ENCODE data around the gene MYOG.

The MYOG gene

DNA sequence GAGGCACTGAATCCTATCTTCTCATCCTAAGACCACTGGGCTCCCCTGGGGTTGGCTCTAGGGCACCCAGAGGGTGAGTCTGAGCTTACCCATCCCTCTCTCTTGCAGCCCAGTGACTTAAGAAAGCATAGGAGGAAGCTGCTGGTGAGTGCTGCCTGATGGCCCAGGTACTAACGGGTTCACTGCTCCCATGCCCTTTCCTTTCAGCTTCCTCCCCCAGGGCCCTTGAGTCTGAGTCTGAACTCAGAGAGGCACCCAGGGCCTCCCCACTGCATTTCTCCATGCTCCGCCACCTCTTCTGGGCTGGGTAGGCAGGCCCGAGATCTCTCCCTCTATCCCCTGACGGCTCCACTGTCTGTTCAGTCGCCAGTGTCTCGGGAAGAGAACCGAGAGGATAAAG lies 29.8 kb downstream of the MYOG start:
- TF ChIP-seq, protein P1, sequence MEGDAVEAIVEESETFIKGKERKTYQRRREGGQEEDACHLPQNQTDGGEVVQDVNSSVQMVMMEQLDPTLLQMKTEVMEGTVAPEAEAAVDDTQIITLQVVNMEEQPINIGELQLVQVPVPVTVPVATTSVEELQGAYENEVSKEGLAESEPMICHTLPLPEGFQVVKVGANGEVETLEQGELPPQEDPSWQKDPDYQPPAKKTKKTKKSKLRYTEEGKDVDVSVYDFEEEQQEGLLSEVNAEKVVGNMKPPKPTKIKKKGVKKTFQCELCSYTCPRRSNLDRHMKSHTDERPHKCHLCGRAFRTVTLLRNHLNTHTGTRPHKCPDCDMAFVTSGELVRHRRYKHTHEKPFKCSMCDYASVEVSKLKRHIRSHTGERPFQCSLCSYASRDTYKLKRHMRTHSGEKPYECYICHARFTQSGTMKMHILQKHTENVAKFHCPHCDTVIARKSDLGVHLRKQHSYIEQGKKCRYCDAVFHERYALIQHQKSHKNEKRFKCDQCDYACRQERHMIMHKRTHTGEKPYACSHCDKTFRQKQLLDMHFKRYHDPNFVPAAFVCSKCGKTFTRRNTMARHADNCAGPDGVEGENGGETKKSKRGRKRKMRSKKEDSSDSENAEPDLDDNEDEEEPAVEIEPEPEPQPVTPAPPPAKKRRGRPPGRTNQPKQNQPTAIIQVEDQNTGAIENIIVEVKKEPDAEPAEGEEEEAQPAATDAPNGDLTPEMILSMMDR (IDR thresholded peaks at IDR 0.05): no peak
- Histone ChIP-seq H3K27me3 (peaks cover 5% of the 10 kb centered on the region), H3K36me3 (no peaks in the 10 kb centered on the region), H3K4me3 (ENCODE audit: low read depth in 1 of 2, low read length in 1 of 2) (no peak overlapping the region), H3K4me1 (ENCODE audit: control insufficient read depth in 1 of 2, insufficient read depth in 1 of 2, low read depth in 1 of 2, low read length in 1 of 2) (peaks cover 43 to 45% of the 10 kb centered on the region in 2 experiments), H3K9me3 (no peaks in the 10 kb centered on the region), H3K27ac (no peak overlapping the region)

DNA sequence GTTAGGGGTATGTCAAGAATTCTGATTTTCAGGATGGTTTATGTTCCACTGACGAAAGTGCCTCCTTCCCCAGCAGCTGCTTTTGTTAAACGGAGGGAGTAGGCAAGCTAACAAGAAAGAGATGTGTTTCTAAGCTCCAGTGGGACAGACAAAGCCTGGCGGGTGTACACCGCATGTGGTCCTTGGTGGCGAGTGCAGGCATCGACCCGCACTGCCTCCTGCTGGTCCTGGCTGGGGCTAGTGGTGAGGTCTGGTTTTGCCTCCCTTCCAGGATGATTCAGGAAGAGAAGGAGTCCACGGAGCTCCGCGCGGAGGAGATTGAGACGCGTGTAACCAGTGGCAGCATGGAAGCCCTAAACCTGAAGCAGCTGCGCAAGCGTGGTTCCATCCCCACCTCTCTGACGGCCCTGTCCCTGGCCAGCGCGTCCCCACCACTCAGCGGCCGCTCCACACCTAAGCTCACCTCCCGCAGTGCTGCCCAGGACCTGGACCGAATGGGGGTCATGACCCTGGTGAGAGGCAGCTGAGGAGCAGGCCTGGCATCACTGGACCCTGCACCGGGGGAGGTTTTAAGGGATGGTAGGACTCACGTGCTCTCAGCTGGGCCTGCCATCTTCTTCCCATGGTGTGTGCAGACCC lies 30.5 kb downstream of the MYOG start:
- no peaks in the 10 kb centered on the region for H3K36me3 ChIP-seq
- TF ChIP-seq, protein P1 (IDR thresholded peaks at IDR 0.05): no peak
- no peak overlapping the region for H3K4me3 ChIP-seq (ENCODE audit: low read depth in 1 of 2, low read length in 1 of 2)

DNA sequence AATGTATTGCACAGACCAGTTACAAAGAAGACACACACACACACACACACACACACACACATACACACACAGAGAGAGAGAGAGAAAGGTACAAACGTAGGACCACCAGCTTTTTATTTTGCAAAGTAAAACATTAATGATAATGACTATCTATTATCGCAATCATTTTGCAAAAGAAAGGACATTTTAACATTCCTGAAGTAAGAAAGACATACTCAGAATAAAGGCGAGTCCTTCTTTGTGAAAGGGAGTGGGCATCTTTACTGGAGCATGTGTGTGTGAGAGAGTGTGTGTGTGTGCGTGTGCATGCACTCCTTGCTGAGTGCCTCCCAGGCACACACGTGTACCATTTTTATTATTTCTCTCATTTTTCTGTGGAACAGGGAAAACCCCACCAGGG lies 31.2 kb downstream of the MYOG start:
- no peak overlapping the region for H3K4me3 ChIP-seq (ENCODE audit: low read depth in 1 of 2, low read length in 1 of 2)
- no peaks in the 10 kb centered on the region for H3K9me3 ChIP-seq

More for the DNA sequence above, 30.5 kb downstream of the MYOG start:
- no peaks in the 10 kb centered on the region for H3K9me3 ChIP-seq
- H3K27me3 ChIP-seq: peaks cover 5% of the 10 kb centered on the region
- H3K27ac ChIP-seq: no peak overlapping the region
- H3K4me1 ChIP-seq (ENCODE audit: control insufficient read depth in 1 of 2, insufficient read depth in 1 of 2, low read depth in 1 of 2, low read length in 1 of 2): peaks cover 36 to 38% of the 10 kb centered on the region in 2 experiments

DNA sequence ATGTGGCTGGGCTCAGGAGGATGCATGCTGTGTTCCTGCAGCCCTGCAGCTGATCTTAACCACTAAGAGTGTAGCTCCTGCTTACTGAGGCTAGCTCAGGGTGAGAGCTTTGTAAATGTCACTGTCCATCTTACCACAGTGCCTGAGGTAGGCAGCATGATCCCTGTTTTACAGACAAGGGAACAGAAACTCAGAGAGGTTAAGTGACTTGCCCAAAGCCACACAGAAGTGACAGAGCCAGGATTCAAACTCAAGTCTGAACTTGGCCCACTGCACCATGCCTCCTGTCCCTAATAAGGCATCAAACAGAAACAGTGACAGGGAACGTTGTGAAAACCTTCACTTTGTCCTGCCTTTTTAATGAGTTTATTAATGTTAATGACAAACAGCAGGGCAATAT lies 31.6 kb downstream of the MYOG start:
- Histone ChIP-seq H3K9me3 (no peaks in the 10 kb centered on the region), H3K4me1 (ENCODE audit: control insufficient read depth in 1 of 2, insufficient read depth in 1 of 2, low read depth in 1 of 2, low read length in 1 of 2) (peaks cover 25 to 27% of the 10 kb centered on the region in 2 experiments), H3K4me3 (ENCODE audit: low read depth in 1 of 2, low read length in 1 of 2) (no peak overlapping the region), H3K36me3 (no peaks in the 10 kb centered on the region), H3K27ac (no peak overlapping the region), H3K27me3 (peaks cover 5% of the 10 kb centered on the region)
- TF ChIP-seq, protein P1 (IDR thresholded peaks at IDR 0.05): no peak

More for the DNA sequence above, 31.2 kb downstream of the MYOG start:
- Histone ChIP-seq H3K27me3 (peaks cover 5% of the 10 kb centered on the region), H3K27ac (no peak overlapping the region), H3K4me1 (ENCODE audit: control insufficient read depth in 1 of 2, insufficient read depth in 1 of 2, low read depth in 1 of 2, low read length in 1 of 2) (peaks cover 29 to 31% of the 10 kb centered on the region in 2 experiments), H3K36me3 (no peaks in the 10 kb centered on the region)
- TF ChIP-seq, protein P1 (IDR thresholded peaks at IDR 0.05): no peak

DNA sequence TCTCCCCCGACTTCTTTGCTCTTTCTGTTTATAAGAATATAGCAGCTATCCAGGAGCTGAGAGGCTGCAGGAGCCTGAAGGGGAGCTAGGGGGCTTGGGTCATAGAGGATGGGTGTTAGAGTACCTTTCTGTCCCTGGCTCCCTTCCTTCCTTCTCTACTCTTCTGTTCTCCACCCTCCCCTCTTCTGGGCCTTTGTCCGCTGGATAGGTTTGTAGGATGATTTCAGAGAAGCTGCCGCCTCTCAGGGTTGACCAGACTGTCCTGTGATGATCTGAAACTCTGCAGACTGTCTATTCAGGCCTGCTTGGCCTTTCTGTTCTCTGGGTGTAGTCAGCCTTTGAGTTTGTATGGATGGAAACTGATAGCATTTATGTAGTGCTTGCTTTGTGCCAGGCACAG lies 33.2 kb downstream of the MYOG start:
- H3K27me3 ChIP-seq: peaks cover 5% of the 10 kb centered on the region
- TF ChIP-seq, protein P1 (IDR thresholded peaks at IDR 0.05): no peak
- H3K27ac ChIP-seq: no peak overlapping the region
- H3K36me3 ChIP-seq: no peaks in the 10 kb centered on the region
- H3K4me1 ChIP-seq (ENCODE audit: control insufficient read depth in 1 of 2, insufficient read depth in 1 of 2, low read depth in 1 of 2, low read length in 1 of 2): peaks cover 9 to 11% of the 10 kb centered on the region in 2 experiments
- H3K9me3 ChIP-seq: no peaks in the 10 kb centered on the region
- no peak overlapping the region for H3K4me3 ChIP-seq (ENCODE audit: low read depth in 1 of 2, low read length in 1 of 2)
